Measurements from ENCODE around the gene WDR45B.
"Not testable (repeated sequence)": the region's sequence is repeated elsewhere in the genome, so short reads cannot be mapped to it uniquely, and the experiment has no call there.

The WDR45B gene

GRCh38 chr17:82582709-82583108 is 65.5 kb downstream of the WDR45B start:
- no peak overlapping the region for H3K27ac ChIP-seq (ENCODE audit: low read length)
- no peaks in the 10 kb centered on the region for H3K4me1 ChIP-seq (ENCODE audit: insufficient read depth, low read length)
- no peaks in the 10 kb centered on the region for H3K9me3 ChIP-seq (ENCODE audit: insufficient read depth, low read depth, low read length)
- H3K36me3 ChIP-seq (ENCODE audit: insufficient read depth, low read depth, low read length): peaks cover 66% of the 10 kb centered on the region
- no peak overlapping the region for H3K4me3 ChIP-seq (ENCODE audit: low read length)
- H3K9ac ChIP-seq (ENCODE audit: low read depth, low read length): no peak overlapping the region
- no peaks in the 10 kb centered on the region for H3K27me3 ChIP-seq (ENCODE audit: insufficient read depth, low read length)

- Histone ChIP-seq H3K27ac (ENCODE audit: low read length) (no peak overlapping the region), H3K9me3 (ENCODE audit: insufficient read depth, low read depth, low read length) (no peaks in the 10 kb centered on the region), H3K36me3 (ENCODE audit: insufficient read depth, low read depth, low read length) (peaks cover 66% of the 10 kb centered on the region), H3K4me1 (ENCODE audit: insufficient read depth, low read length) (no peaks in the 10 kb centered on the region), H3K9ac (ENCODE audit: low read depth, low read length) (no peak overlapping the region), H3K27me3 (ENCODE audit: insufficient read depth, low read length) (no peaks in the 10 kb centered on the region), H3K4me3 (ENCODE audit: low read length) (no peak overlapping the region)
Measured at GRCh38 chr17:82582213-82582612, 66.0 kb downstream of the WDR45B start.

- H3K9ac ChIP-seq (ENCODE audit: low read depth, low read length); H3K9me3 ChIP-seq (ENCODE audit: insufficient read depth, low read depth, low read length); H3K27ac ChIP-seq (ENCODE audit: low read length); H3K27me3 ChIP-seq (ENCODE audit: insufficient read depth, low read length); H3K4me3 ChIP-seq (ENCODE audit: low read length); H3K4me1 ChIP-seq (ENCODE audit: insufficient read depth, low read length): not testable (repeated sequence)
- H3K36me3 ChIP-seq (ENCODE audit: insufficient read depth, low read depth, low read length): peaks cover 65% of the 10 kb centered on the region
Measured at GRCh38 chr17:82579969-82580368, 68.3 kb downstream of the WDR45B start.

GRCh38 chr17:82577300-82577699 is 70.9 kb downstream of the WDR45B start:
- Histone ChIP-seq H3K4me1 (ENCODE audit: insufficient read depth, low read length) (no peaks in the 10 kb centered on the region), H3K9me3 (ENCODE audit: insufficient read depth, low read depth, low read length) (no peaks in the 10 kb centered on the region), H3K27me3 (ENCODE audit: insufficient read depth, low read length) (no peaks in the 10 kb centered on the region), H3K4me3 (ENCODE audit: low read length) (no peak overlapping the region), H3K9ac (ENCODE audit: low read depth, low read length) (no peak overlapping the region), H3K36me3 (ENCODE audit: insufficient read depth, low read depth, low read length) (peaks cover 65% of the 10 kb centered on the region), H3K27ac (ENCODE audit: low read length) (no peak overlapping the region)

GRCh38 chr17:82575581-82576221 is 72.5 kb downstream of the WDR45B start:
- not testable (repeated sequence) for H3K27me3 ChIP-seq (ENCODE audit: insufficient read depth, low read length); H3K4me3 ChIP-seq (ENCODE audit: low read length); H3K9me3 ChIP-seq (ENCODE audit: insufficient read depth, low read depth, low read length); H3K9ac ChIP-seq (ENCODE audit: low read depth, low read length); H3K27ac ChIP-seq (ENCODE audit: low read length); H3K4me1 ChIP-seq (ENCODE audit: insufficient read depth, low read length)
- peaks cover 76% of the 10 kb centered on the region for H3K36me3 ChIP-seq (ENCODE audit: insufficient read depth, low read depth, low read length)

GRCh38 chr17:82574041-82574440 is 74.2 kb downstream of the WDR45B start:
- Histone ChIP-seq H3K27me3 (ENCODE audit: insufficient read depth, low read length) (no peaks in the 10 kb centered on the region), H3K4me1 (ENCODE audit: insufficient read depth, low read length) (no peaks in the 10 kb centered on the region), H3K9ac (ENCODE audit: low read depth, low read length) (no peak overlapping the region), H3K4me3 (ENCODE audit: low read length) (no peak overlapping the region), H3K36me3 (ENCODE audit: insufficient read depth, low read depth, low read length) (peaks cover 85% of the 10 kb centered on the region), H3K27ac (ENCODE audit: low read length) (no peak overlapping the region), H3K9me3 (ENCODE audit: insufficient read depth, low read depth, low read length) (no peaks in the 10 kb centered on the region)

GRCh38 chr17:82571855-82572254 is 76.4 kb downstream of the WDR45B start:
- no peak overlapping the region for H3K4me3 ChIP-seq (ENCODE audit: low read length)
- peaks cover 88% of the 10 kb centered on the region for H3K36me3 ChIP-seq (ENCODE audit: insufficient read depth, low read depth, low read length)
- H3K4me1 ChIP-seq (ENCODE audit: insufficient read depth, low read length): no peaks in the 10 kb centered on the region; the same call in 1 of the 2 replicates
- no peak overlapping the region for H3K9ac ChIP-seq (ENCODE audit: low read depth, low read length)
- no peaks in the 10 kb centered on the region for H3K9me3 ChIP-seq (ENCODE audit: insufficient read depth, low read depth, low read length)
- H3K27ac ChIP-seq (ENCODE audit: low read length): no peak overlapping the region
- H3K27me3 ChIP-seq (ENCODE audit: insufficient read depth, low read length): no peaks in the 10 kb centered on the region

- Histone ChIP-seq H3K27me3 (ENCODE audit: insufficient read depth, low read length) (no peaks in the 10 kb centered on the region), H3K9ac (ENCODE audit: low read depth, low read length) (no peak overlapping the region), H3K9me3 (ENCODE audit: insufficient read depth, low read depth, low read length) (no peaks in the 10 kb centered on the region), H3K36me3 (ENCODE audit: insufficient read depth, low read depth, low read length) (peaks cover 91% of the 10 kb centered on the region), H3K27ac (ENCODE audit: low read length) (no peak overlapping the region), H3K4me3 (ENCODE audit: low read length) (no peak overlapping the region), H3K4me1 (ENCODE audit: insufficient read depth, low read length) (peaks cover 3% of the 10 kb centered on the region; the same call in 1 of the 2 replicates)
Measured at GRCh38 chr17:82570277-82570676, 78.0 kb downstream of the WDR45B start.

- Histone ChIP-seq H3K27me3 (ENCODE audit: insufficient read depth, low read length) (no peaks in the 10 kb centered on the region), H3K9ac (ENCODE audit: low read depth, low read length) (no peak overlapping the region), H3K36me3 (ENCODE audit: insufficient read depth, low read depth, low read length) (peaks cover 91% of the 10 kb centered on the region), H3K27ac (ENCODE audit: low read length) (no peak overlapping the region), H3K4me3 (ENCODE audit: low read length) (no peak overlapping the region), H3K9me3 (ENCODE audit: insufficient read depth, low read depth, low read length) (no peaks in the 10 kb centered on the region), H3K4me1 (ENCODE audit: insufficient read depth, low read length) (peaks cover 3% of the 10 kb centered on the region; the same call in 1 of the 2 replicates)
Measured at GRCh38 chr17:82569621-82570020, 78.6 kb downstream of the WDR45B start.

- Histone ChIP-seq H3K9me3 (ENCODE audit: insufficient read depth, low read depth, low read length) (no peaks in the 10 kb centered on the region), H3K27ac (ENCODE audit: low read length) (no peak overlapping the region), H3K4me3 (ENCODE audit: low read length) (no peak overlapping the region), H3K36me3 (ENCODE audit: insufficient read depth, low read depth, low read length) (peaks cover 89% of the 10 kb centered on the region), H3K9ac (ENCODE audit: low read depth, low read length) (no peak overlapping the region), H3K27me3 (ENCODE audit: insufficient read depth, low read length) (no peaks in the 10 kb centered on the region), H3K4me1 (ENCODE audit: insufficient read depth, low read length) (peaks cover 3% of the 10 kb centered on the region; the same call in 1 of the 2 replicates)
Measured at GRCh38 chr17:82568997-82569393, 79.2 kb downstream of the WDR45B start.

- peaks cover 3% of the 10 kb centered on the region; the same call in 1 of the 2 replicates for H3K4me1 ChIP-seq (ENCODE audit: insufficient read depth, low read length)
- H3K9me3 ChIP-seq (ENCODE audit: insufficient read depth, low read depth, low read length): no peaks in the 10 kb centered on the region
- H3K27ac ChIP-seq (ENCODE audit: low read length): no peak overlapping the region
- peaks cover 72% of the 10 kb centered on the region for H3K36me3 ChIP-seq (ENCODE audit: insufficient read depth, low read depth, low read length)
- H3K9ac ChIP-seq (ENCODE audit: low read depth, low read length): no peak overlapping the region
- no peak overlapping the region for H3K4me3 ChIP-seq (ENCODE audit: low read length)
- H3K27me3 ChIP-seq (ENCODE audit: insufficient read depth, low read length): no peaks in the 10 kb centered on the region
Measured at GRCh38 chr17:82567286-82567685, 81.0 kb downstream of the WDR45B start.

- no peaks in the 10 kb centered on the region for H3K9me3 ChIP-seq (ENCODE audit: insufficient read depth, low read depth, low read length)
- H3K27ac ChIP-seq (ENCODE audit: low read length): no peak overlapping the region
- H3K4me1 ChIP-seq (ENCODE audit: insufficient read depth, low read length): peaks cover 3% of the 10 kb centered on the region; the same call in 1 of the 2 replicates
- H3K4me3 ChIP-seq (ENCODE audit: low read length): no peak overlapping the region
- H3K9ac ChIP-seq (ENCODE audit: low read depth, low read length): no peak overlapping the region
- H3K27me3 ChIP-seq (ENCODE audit: insufficient read depth, low read length): no peaks in the 10 kb centered on the region
- peaks cover 62% of the 10 kb centered on the region for H3K36me3 ChIP-seq (ENCODE audit: insufficient read depth, low read depth, low read length)
Measured at GRCh38 chr17:82566129-82566960, 81.9 kb downstream of the WDR45B start.
